Stimulated activated CD8-positive, alpha-beta memory T cell treated with anti-CD3 and anti-CD28 coated beads, Interleukin-4, amount 100 ng/mL, for 24 hours (primary cell): ENCODE measurements around the gene C4orf50.

ENCODE experiments used
- DNase-seq: peaks from one replicate; pipeline ENCODE4 v3.0.0-alpha.2; 2020; ENCODE audit warnings: low read depth

The C4orf50 gene

GRCh38 chr4:5943561-5943960 lies 74.7 kb downstream of the C4orf50 start:
- DNase-seq = no peak

GRCh38 chr4:5942947-5943346 lies 75.3 kb downstream of the C4orf50 start:
- DNase-seq = no peak

- DNase-seq = no peak
Measured at GRCh38 chr4:5941601-5942000, 76.6 kb downstream of the C4orf50 start.

- DNase-seq = no peak
Measured at GRCh38 chr4:5940470-5941203, 77.6 kb downstream of the C4orf50 start.

- no peak for DNase-seq
Measured at GRCh38 chr4:5933996-5934831, 84.0 kb downstream of the C4orf50 start.

GRCh38 chr4:5933116-5933515 lies 85.1 kb downstream of the C4orf50 start:
- DNase-seq = no peak

GRCh38 chr4:5932035-5932568 lies 86.1 kb downstream of the C4orf50 start:
- DNase-seq = no peak

GRCh38 chr4:5931526-5931925 lies 86.7 kb downstream of the C4orf50 start:
- no peak for DNase-seq

GRCh38 chr4:5930876-5931275 lies 87.4 kb downstream of the C4orf50 start:
- no peak for DNase-seq

GRCh38 chr4:5930456-5930855 lies 87.8 kb downstream of the C4orf50 start:
- no peak for DNase-seq

- DNase-seq = no peak
Measured at GRCh38 chr4:5928844-5929420, 89.3 kb downstream of the C4orf50 start.

- DNase-seq = no peak
Measured at GRCh38 chr4:5928274-5928673, 90.0 kb downstream of the C4orf50 start.

GRCh38 chr4:5927747-5928146 lies 90.5 kb downstream of the C4orf50 start:
- DNase-seq = no peak

GRCh38 chr4:5927116-5927515 lies 91.1 kb downstream of the C4orf50 start:
- no peak for DNase-seq

GRCh38 chr4:5926598-5926997 lies 91.6 kb downstream of the C4orf50 start:
- DNase-seq = no peak

GRCh38 chr4:5925419-5926200 lies 92.6 kb downstream of the C4orf50 start:
- no peak for DNase-seq

- no peak for DNase-seq
Measured at GRCh38 chr4:5924461-5925125, 93.6 kb downstream of the C4orf50 start.

- DNase-seq = no peak
Measured at GRCh38 chr4:5923376-5923775, 94.9 kb downstream of the C4orf50 start.

GRCh38 chr4:5922556-5922955 lies 95.7 kb downstream of the C4orf50 start:
- DNase-seq = no peak

GRCh38 chr4:5921981-5922380 lies 96.2 kb downstream of the C4orf50 start:
- DNase-seq = no peak
